IMR-90 (cell line): Measurements from ENCODE around the gene TOMM40L.

ENCODE experiments used
- CEBPB ChIP-seq: IDR thresholded peaks from 2 replicates; pipeline ENCODE4 v1.6.1; 2012; ENCODE audit warnings: low read depth, low read length, improper control_type of control experiment
- CHD1 ChIP-seq: IDR thresholded peaks from 2 replicates; pipeline ENCODE4 v1.6.1; 2012; ENCODE audit warnings: low read depth, low read length, improper control_type of control experiment
- FOS ChIP-seq: fragments of 150-350 bp; IDR thresholded peaks from 2 replicates; pipeline ENCODE4 v1.6.1; 2016; ENCODE audit warnings: low read depth, low read length
- MAFK ChIP-seq: IDR thresholded peaks from 2 replicates; pipeline ENCODE4 v1.6.1; 2012; ENCODE audit warnings: low read depth, low read length, improper control_type of control experiment
- MXI1 ChIP-seq: IDR thresholded peaks from 2 replicates; pipeline ENCODE4 v1.6.1; 2012; ENCODE audit warnings: low read depth, mild to moderate bottlenecking, low read length, moderate library complexity, borderline replicate concordance
- POLR2A ChIP-seq: IDR thresholded peaks from 2 replicates; pipeline ENCODE4 v1.6.1; 2012; ENCODE audit warnings: mild to moderate bottlenecking, low read depth, low read length
- RAD21 ChIP-seq: IDR thresholded peaks from 2 replicates; pipeline ENCODE4 v1.6.1; 2012; ENCODE audit warnings: low read length, improper control_type of control experiment
- RFX5 ChIP-seq: IDR thresholded peaks from 2 replicates; pipeline ENCODE4 v1.8.0; 2012; ENCODE audit warnings: low read depth, mild to moderate bottlenecking, low read length, moderate library complexity
- SMC3 ChIP-seq: fragments of 150-350 bp; IDR thresholded peaks from 2 replicates; pipeline ENCODE4 v1.6.1; 2016; ENCODE audit warnings: low read depth, mild to moderate bottlenecking, antibody characterized with exemption, low read length, moderate library complexity
- TF ChIP-seq, protein P1 (sequence below): conservative IDR thresholded peaks from 2 replicates; pipeline ENCODE4 v1.5.1; 2012; ENCODE audit warnings: mild to moderate bottlenecking, low read depth, low read length, improper control_type of control experiment

- TF ChIP-seq MAFK (no peak), CHD1 (no peak), RAD21 (no peak), RFX5 (no peak), POLR2A (no peak), FOS (no peak), SMC3 (no peak), MXI1 (no peak), CEBPB (no peak)
- TF ChIP-seq, protein P1, sequence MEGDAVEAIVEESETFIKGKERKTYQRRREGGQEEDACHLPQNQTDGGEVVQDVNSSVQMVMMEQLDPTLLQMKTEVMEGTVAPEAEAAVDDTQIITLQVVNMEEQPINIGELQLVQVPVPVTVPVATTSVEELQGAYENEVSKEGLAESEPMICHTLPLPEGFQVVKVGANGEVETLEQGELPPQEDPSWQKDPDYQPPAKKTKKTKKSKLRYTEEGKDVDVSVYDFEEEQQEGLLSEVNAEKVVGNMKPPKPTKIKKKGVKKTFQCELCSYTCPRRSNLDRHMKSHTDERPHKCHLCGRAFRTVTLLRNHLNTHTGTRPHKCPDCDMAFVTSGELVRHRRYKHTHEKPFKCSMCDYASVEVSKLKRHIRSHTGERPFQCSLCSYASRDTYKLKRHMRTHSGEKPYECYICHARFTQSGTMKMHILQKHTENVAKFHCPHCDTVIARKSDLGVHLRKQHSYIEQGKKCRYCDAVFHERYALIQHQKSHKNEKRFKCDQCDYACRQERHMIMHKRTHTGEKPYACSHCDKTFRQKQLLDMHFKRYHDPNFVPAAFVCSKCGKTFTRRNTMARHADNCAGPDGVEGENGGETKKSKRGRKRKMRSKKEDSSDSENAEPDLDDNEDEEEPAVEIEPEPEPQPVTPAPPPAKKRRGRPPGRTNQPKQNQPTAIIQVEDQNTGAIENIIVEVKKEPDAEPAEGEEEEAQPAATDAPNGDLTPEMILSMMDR = no peak
These were observed 4.0 kb downstream of the TOMM40L start for GRCh38 chr1:161229896-161230295.
